ENCODE data around the gene NKX6-2.
"Not testable (repeated sequence)": the region's sequence is repeated elsewhere in the genome, so short reads cannot be mapped to it uniquely, and the experiment has no call there.

NKX6-2 gene

DNA sequence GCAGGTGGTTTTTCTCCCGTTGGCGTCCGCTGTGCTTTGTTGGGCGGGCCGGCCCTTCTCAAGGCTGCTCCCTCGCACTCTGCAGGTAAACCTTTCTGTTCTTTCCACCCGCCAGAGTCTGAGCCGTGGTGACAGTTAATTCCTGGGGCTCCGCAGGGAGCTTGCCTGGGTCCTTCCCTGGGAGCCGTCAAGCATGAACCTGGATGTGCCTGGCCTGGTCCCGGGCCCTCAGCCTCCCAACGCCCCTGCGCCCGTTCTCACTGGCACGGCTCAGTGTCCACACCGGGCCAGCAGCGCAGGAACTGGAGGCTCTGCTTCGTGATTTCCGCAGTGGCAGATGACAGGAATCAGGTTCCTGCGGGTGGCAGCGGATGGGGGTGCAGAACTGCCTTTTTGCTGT, 10.9 kb upstream of the NKX6-2 start:
- Histone ChIP-seq H3K9ac (ENCODE audit: low read depth in 1 of 2, low read length in 2 of 2) (no peak overlapping the region), H3K4me1 (ENCODE audit: control insufficient read depth in 2 of 2, insufficient read depth in 2 of 2, low read length in 2 of 2) (no peaks in the 10 kb centered on the region), H3K27ac (ENCODE audit: low read depth in 2 of 2, low read length in 2 of 2) (no peak overlapping the region), H3K27me3 (ENCODE audit: control insufficient read depth in 2 of 2, insufficient read depth in 2 of 2, low read length in 2 of 2) (no peaks in the 10 kb centered on the region), H3K9me3 (ENCODE audit: control insufficient read depth in 2 of 2, low read length in 2 of 2) (peaks cover 0 to under 1% of the 10 kb centered on the region in 2 donors), H3K4me3 (ENCODE audit: low read length in 2 of 2) (no peak overlapping the region), H3K36me3 (ENCODE audit: control insufficient read depth in 2 of 2, insufficient read depth in 2 of 2, low read length in 2 of 2) (no peaks in the 10 kb centered on the region)

DNA sequence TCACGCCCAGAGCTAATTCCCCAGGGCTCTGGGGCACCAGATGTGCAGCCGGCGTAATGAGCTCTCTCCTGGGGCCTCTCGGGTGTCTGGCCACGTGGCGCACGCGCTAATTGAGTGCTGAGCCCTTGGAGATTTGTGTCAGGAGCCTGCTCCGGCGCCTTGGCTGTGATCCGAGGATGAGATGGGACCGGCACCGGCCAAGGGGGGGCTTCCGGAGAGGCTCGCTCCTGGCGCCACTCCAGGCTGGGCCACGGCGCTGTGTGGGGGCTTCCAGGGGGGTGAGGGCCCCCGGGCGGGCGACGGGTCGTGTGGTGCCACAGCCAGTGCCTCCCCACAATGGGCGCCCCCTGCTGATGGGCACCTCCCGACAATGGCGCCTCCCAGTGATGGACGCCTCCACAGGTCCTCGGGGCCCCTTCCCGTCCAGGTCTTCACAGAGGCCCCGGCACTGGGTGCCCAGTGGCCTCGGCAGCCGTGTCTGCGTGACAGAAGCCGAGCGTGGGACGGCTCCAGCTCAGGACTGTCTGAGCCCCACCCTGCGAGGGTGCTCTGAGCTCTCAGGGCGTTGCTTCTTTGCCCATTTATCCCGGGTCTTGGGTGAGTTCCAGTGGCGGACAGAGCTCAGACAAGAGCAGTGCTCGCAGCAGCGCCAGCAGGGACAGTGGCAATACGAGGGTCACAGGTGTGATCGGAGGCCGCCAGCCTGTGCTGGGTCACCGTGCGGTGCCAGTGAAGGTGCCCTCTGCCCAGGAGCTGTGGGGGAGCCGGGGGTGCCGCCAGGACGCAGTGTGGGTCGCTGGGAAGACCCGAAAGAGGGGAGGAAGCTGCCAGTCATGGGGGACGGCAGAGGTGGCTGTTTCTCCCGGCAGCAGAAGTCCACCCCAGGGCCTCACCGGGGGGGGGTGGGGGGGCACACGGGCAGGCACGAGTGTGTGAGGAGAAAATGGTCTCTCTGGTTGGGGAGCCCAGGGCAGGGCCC, 8.2 kb upstream of the NKX6-2 start:
- no peak overlapping the region for H3K4me3 ChIP-seq (ENCODE audit: low read length in 2 of 2)
- H3K4me1 ChIP-seq (ENCODE audit: control insufficient read depth in 2 of 2, insufficient read depth in 2 of 2, low read length in 2 of 2): no peaks in the 10 kb centered on the region
- H3K27ac ChIP-seq (ENCODE audit: low read depth in 2 of 2, low read length in 2 of 2): no peak overlapping the region
- no peaks in the 10 kb centered on the region for H3K9me3 ChIP-seq (ENCODE audit: control insufficient read depth in 2 of 2, low read length in 2 of 2)
- no peak overlapping the region for H3K9ac ChIP-seq (ENCODE audit: low read depth in 1 of 2, low read length in 2 of 2)
- H3K27me3 ChIP-seq (ENCODE audit: control insufficient read depth in 2 of 2, insufficient read depth in 2 of 2, low read length in 2 of 2): peaks cover 0 to 3% of the 10 kb centered on the region in 2 donors
- no peaks in the 10 kb centered on the region for H3K36me3 ChIP-seq (ENCODE audit: control insufficient read depth in 2 of 2, insufficient read depth in 2 of 2, low read length in 2 of 2)

DNA sequence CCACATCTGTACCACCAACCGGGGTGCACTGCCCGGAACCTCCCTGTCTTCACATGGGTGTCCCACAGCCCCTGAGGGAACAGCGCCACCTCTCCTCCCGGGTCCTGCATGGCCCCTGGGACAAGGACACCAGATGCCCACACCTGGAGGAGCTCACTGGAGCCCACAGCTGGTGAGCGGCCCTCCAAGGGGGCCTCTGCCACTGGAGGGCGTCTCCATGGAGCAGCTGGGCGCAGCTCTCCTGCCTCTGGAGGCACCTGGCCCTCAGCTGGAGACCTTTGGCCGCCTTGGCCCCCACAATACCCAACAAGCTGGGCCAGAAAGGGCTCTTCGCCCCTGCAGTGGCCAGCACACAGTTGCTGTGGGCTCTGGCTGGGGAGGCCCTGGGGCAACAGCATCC, 7.3 kb upstream of the NKX6-2 start:
- Histone ChIP-seq H3K36me3 (ENCODE audit: control insufficient read depth in 2 of 2, insufficient read depth in 2 of 2, low read length in 2 of 2) (no peaks in the 10 kb centered on the region), H3K27me3 (ENCODE audit: control insufficient read depth in 2 of 2, insufficient read depth in 2 of 2, low read length in 2 of 2) (peaks cover 0 to 3% of the 10 kb centered on the region in 2 donors), H3K9ac (ENCODE audit: low read depth in 1 of 2, low read length in 2 of 2) (no peak overlapping the region), H3K4me3 (ENCODE audit: low read length in 2 of 2) (no peak overlapping the region), H3K27ac (ENCODE audit: low read depth in 2 of 2, low read length in 2 of 2) (no peak overlapping the region), H3K9me3 (ENCODE audit: control insufficient read depth in 2 of 2, low read length in 2 of 2) (no peaks in the 10 kb centered on the region), H3K4me1 (ENCODE audit: control insufficient read depth in 2 of 2, insufficient read depth in 2 of 2, low read length in 2 of 2) (no peaks in the 10 kb centered on the region)

DNA sequence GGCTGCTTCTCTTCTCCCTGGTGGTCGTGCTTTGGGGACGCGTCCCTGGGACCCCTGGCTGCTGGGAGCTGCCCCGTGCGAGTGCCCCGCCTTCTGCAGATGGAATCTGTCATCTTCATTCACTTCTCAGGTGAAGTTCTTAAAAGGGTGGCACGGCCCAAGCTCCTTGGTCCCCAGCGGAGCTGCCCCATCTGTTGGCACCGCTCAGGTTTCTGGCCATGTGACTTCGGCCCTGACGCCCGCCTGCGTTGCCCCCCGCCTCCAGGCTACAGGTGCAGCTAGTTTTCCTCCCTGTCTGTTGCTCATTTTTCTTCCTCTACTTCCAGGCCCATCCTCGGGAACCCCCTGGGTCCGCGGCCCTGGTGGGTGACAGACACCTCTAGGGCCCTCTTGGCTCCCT, 6.8 kb upstream of the NKX6-2 start:
- Histone ChIP-seq H3K27ac (ENCODE audit: low read depth in 2 of 2, low read length in 2 of 2) (no peak overlapping the region), H3K4me3 (ENCODE audit: low read length in 2 of 2) (no peak overlapping the region), H3K4me1 (ENCODE audit: control insufficient read depth in 2 of 2, insufficient read depth in 2 of 2, low read length in 2 of 2) (no peaks in the 10 kb centered on the region), H3K36me3 (ENCODE audit: control insufficient read depth in 2 of 2, insufficient read depth in 2 of 2, low read length in 2 of 2) (no peaks in the 10 kb centered on the region), H3K9me3 (ENCODE audit: control insufficient read depth in 2 of 2, low read length in 2 of 2) (no peaks in the 10 kb centered on the region), H3K27me3 (ENCODE audit: control insufficient read depth in 2 of 2, insufficient read depth in 2 of 2, low read length in 2 of 2) (peaks cover 0 to 3% of the 10 kb centered on the region in 2 donors), H3K9ac (ENCODE audit: low read depth in 1 of 2, low read length in 2 of 2) (no peak overlapping the region)

DNA sequence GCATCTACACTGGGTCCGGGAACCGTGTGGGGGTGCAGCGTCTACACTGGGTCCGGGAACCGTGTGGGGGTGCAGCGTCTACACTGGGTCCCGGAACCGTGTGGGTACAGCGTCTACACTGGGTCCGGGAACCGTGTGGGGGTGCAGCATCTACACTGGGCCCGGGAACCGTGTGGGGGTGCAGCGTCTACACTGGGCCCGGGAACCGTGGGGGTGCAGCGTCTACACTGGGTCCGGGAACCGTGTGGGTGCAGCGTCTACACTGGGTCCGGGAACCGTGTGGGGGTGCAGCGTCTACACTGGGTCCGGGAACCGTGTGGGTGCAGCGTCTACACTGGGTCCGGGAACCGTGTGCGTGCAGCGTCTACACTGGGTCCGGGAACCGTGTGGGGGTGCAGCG, 6.2 kb upstream of the NKX6-2 start:
- H3K4me1 ChIP-seq (ENCODE audit: control insufficient read depth in 2 of 2, insufficient read depth in 2 of 2, low read length in 2 of 2); H3K36me3 ChIP-seq (ENCODE audit: control insufficient read depth in 2 of 2, insufficient read depth in 2 of 2, low read length in 2 of 2); H3K27ac ChIP-seq (ENCODE audit: low read depth in 2 of 2, low read length in 2 of 2); H3K4me3 ChIP-seq (ENCODE audit: low read length in 2 of 2); H3K9ac ChIP-seq (ENCODE audit: low read depth in 1 of 2, low read length in 2 of 2); H3K9me3 ChIP-seq (ENCODE audit: control insufficient read depth in 2 of 2, low read length in 2 of 2); H3K27me3 ChIP-seq (ENCODE audit: control insufficient read depth in 2 of 2, insufficient read depth in 2 of 2, low read length in 2 of 2): not testable (repeated sequence)

DNA sequence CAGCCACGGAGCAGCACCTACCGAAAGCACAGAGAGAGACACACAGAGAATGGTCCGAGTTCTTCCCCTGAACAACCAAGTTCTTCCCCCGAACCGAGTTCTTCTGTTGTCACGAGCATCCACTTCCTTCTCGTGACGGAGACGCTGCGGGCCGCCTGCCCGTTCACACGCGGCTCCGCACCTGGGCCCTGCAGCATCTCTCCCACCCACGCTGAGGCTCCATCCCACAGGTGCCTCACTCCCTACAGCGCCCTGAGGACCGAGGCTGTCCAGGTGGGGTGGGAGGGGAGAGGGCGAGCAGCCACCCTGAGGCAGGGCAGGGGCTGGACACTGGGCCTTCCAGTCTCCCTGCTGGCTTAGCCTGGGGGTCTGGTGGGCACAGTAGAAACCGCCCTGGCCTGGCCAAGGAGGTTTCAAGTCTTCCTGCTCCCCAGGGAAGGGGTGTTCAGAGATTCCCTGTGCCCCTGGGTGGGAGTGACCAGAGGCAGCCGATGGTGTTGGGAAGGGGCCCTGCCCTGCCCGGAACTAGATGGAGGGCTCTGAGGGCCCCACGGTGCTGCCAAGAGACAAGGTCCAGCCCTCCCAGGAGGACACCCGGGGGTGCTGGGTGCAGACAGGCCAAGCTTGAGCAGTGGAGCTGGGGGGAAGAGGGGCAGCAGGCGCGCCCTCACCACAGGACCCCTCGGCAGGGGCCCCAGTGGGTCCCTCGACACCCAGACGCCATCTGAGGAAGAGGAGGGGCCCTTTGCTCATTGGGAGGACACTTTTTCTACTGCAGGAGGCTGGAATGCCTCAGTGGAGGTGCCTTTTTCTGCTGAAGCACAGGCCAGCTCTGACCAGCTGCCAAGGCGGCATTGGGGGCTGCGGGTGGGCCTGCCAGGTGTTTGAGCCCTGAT, 5.2 kb upstream of the NKX6-2 start:
- Histone ChIP-seq H3K36me3 (ENCODE audit: control insufficient read depth in 2 of 2, insufficient read depth in 2 of 2, low read length in 2 of 2) (no peaks in the 10 kb centered on the region), H3K4me3 (ENCODE audit: low read length in 2 of 2) (no peak overlapping the region), H3K27me3 (ENCODE audit: control insufficient read depth in 2 of 2, insufficient read depth in 2 of 2, low read length in 2 of 2) (peaks cover 0 to 8% of the 10 kb centered on the region in 2 donors), H3K9me3 (ENCODE audit: control insufficient read depth in 2 of 2, low read length in 2 of 2) (no peaks in the 10 kb centered on the region), H3K9ac (ENCODE audit: low read depth in 1 of 2, low read length in 2 of 2) (no peak overlapping the region), H3K4me1 (ENCODE audit: control insufficient read depth in 2 of 2, insufficient read depth in 2 of 2, low read length in 2 of 2) (peaks cover 3 to 6% of the 10 kb centered on the region in 2 donors), H3K27ac (ENCODE audit: low read depth in 2 of 2, low read length in 2 of 2) (no peak overlapping the region)

DNA sequence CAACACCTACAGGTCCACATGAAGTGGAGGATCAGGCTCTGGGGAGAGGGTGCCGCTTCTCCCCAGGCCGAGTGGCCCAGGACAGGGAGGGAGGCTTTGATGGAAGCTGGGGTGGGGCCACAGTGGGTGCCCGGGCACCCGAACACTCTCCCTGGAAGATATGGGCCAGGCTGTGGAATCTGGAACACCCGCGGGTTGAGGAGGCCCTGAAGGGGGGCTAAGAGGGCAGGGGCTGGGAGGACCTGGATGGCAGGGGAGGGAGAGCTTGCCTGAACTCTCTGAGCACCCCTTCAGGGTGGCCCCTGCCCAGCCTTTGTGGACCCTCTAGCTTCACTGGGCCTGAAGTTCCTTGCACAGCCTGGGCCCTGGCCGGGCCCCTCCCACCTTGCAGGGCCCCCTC, 4.5 kb upstream of the NKX6-2 start:
- Histone ChIP-seq H3K9me3 (ENCODE audit: control insufficient read depth in 2 of 2, low read length in 2 of 2) (no peaks in the 10 kb centered on the region), H3K27me3 (ENCODE audit: control insufficient read depth in 2 of 2, insufficient read depth in 2 of 2, low read length in 2 of 2) (peaks cover 0 to 8% of the 10 kb centered on the region in 2 donors), H3K4me1 (ENCODE audit: control insufficient read depth in 2 of 2, insufficient read depth in 2 of 2, low read length in 2 of 2) (peaks cover 3 to 6% of the 10 kb centered on the region in 2 donors), H3K27ac (ENCODE audit: low read depth in 2 of 2, low read length in 2 of 2) (no peak overlapping the region), H3K4me3 (ENCODE audit: low read length in 2 of 2) (no peak overlapping the region), H3K36me3 (ENCODE audit: control insufficient read depth in 2 of 2, insufficient read depth in 2 of 2, low read length in 2 of 2) (no peaks in the 10 kb centered on the region), H3K9ac (ENCODE audit: low read depth in 1 of 2, low read length in 2 of 2) (no peak overlapping the region)

DNA sequence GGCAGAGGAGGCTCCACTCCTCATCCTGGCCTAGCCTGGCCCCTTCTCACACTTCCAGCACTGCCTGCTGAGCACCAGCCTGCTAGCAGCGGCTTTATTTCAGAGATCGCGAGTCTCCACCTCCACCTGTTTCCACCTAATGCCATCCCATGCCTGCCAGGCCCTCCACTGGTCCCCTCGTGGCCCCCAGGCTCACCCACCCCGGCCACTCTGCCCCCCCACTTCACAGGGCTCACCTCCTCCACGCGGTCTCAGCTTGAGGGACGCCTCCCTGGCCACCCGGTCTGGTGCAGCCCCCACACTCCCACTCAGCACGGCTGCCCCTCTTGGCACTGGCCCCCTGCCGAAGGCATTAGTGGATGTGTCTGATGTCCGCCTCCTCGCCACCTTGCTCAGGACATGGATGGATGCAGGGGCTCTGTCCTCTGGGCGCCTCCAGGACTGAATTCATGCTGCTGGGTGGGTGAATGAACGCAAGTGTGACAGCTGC, 3.8 kb upstream of the NKX6-2 start:
- no peaks in the 10 kb centered on the region for H3K36me3 ChIP-seq (ENCODE audit: control insufficient read depth in 2 of 2, insufficient read depth in 2 of 2, low read length in 2 of 2)
- peaks cover 0 to 8% of the 10 kb centered on the region in 2 donors for H3K27me3 ChIP-seq (ENCODE audit: control insufficient read depth in 2 of 2, insufficient read depth in 2 of 2, low read length in 2 of 2)
- no peaks in the 10 kb centered on the region for H3K9me3 ChIP-seq (ENCODE audit: control insufficient read depth in 2 of 2, low read length in 2 of 2)
- H3K27ac ChIP-seq (ENCODE audit: low read depth in 2 of 2, low read length in 2 of 2): no peak overlapping the region
- no peak overlapping the region for H3K4me3 ChIP-seq (ENCODE audit: low read length in 2 of 2)
- no peak overlapping the region for H3K9ac ChIP-seq (ENCODE audit: low read depth in 1 of 2, low read length in 2 of 2)
- peaks cover 3 to 6% of the 10 kb centered on the region in 2 donors for H3K4me1 ChIP-seq (ENCODE audit: control insufficient read depth in 2 of 2, insufficient read depth in 2 of 2, low read length in 2 of 2)

DNA sequence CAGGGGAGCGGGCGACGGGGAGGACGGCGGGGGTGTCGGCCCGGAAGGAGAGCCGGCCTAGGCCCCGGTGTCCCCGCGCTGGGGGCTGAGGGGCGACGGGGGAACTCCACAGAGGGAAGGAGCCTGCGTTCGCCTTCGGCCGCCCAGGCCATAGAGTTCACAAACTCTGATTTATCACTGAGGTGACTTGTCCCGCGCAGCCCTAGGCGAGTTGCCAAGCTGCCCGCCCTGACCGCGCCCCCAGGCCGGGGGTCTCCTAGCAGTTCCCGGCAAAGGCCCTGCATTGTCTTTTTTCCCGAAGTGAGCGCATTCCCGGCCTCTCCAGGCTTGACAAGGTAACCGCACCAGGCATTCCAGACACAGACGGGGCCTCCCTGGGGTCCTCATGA, 2.9 kb upstream of the NKX6-2 start:
- H3K4me1 ChIP-seq (ENCODE audit: control insufficient read depth in 2 of 2, insufficient read depth in 2 of 2, low read length in 2 of 2): peaks cover 3 to 6% of the 10 kb centered on the region in 2 donors
- peaks cover 3 to 8% of the 10 kb centered on the region in 2 donors for H3K27me3 ChIP-seq (ENCODE audit: control insufficient read depth in 2 of 2, insufficient read depth in 2 of 2, low read length in 2 of 2)
- H3K9me3 ChIP-seq (ENCODE audit: control insufficient read depth in 2 of 2, low read length in 2 of 2): no peaks in the 10 kb centered on the region
- no peaks in the 10 kb centered on the region for H3K36me3 ChIP-seq (ENCODE audit: control insufficient read depth in 2 of 2, insufficient read depth in 2 of 2, low read length in 2 of 2)
- H3K9ac ChIP-seq (ENCODE audit: low read depth in 1 of 2, low read length in 2 of 2): no peak overlapping the region
- H3K4me3 ChIP-seq (ENCODE audit: low read length in 2 of 2): no peak overlapping the region
- no peak overlapping the region for H3K27ac ChIP-seq (ENCODE audit: low read depth in 2 of 2, low read length in 2 of 2)
